SJSA1 (cell line): Measurements from ENCODE around the gene ACOT12. TPM values are rescaled to one million over a fixed set of nuclear protein-coding genes. Genes with fewer than 3 reads are reported as not detected.

Experiments
- DNase-seq, 2 experiments: peaks; one replicate each; pipeline ENCODE4 v3.0.0-alpha.2; 2015 to 2020; ENCODE audit warnings: low spot score in 2 of 2, low read depth in 1 of 2
- H3K27ac ChIP-seq: fragments of 250-450 bp; sonication (Bioruptor Pico); 2 replicates; pipeline ENCODE4 v1.5.1; 2020; ENCODE audit warnings: mild to moderate bottlenecking, moderate library complexity
- H3K27me3 ChIP-seq: fragments of 250-450 bp; sonication (Bioruptor Pico); replicated peaks from 2 replicates; pipeline ENCODE4 v1.5.1; 2020; ENCODE audit warnings: mild to moderate bottlenecking, moderate library complexity
- H3K36me3 ChIP-seq: fragments of 250-450 bp; sonication (Bioruptor Pico); 2 replicates; pipeline ENCODE4 v1.5.1; 2020; ENCODE audit warnings: mild to moderate bottlenecking
- H3K4me1 ChIP-seq: fragments of 250-450 bp; sonication (Bioruptor Pico); replicated peaks from 2 replicates; pipeline ENCODE4 v1.6.1; 2021; ENCODE audit warnings: mild to moderate bottlenecking
- H3K4me3 ChIP-seq: fragments of 250-450 bp; sonication (Bioruptor Pico); 2 replicates; pipeline ENCODE4 v1.5.1; 2020; ENCODE audit warnings: mild to moderate bottlenecking
- H3K9me3 ChIP-seq: fragments of 250-450 bp; sonication (Bioruptor Pico); replicated peaks from 2 replicates; pipeline ENCODE4 v1.5.1; 2020; ENCODE audit warnings: mild to moderate bottlenecking
- total RNA-seq: library from RNA; depleted of rRNA; stranded (reverse); fragments of >200 nt; shearing (Covaris generic); gene quantifications from 2 replicates; pipeline ENCODE4 v1.2.3, GENCODE V29; 2014

Gene ACOT12
- total RNA-seq, 1 experiment from 2014 or later: not detected

- no peaks in the 10 kb centered on the region for H3K36me3 ChIP-seq
- H3K9me3 ChIP-seq: no peaks in the 10 kb centered on the region
Observed at GRCh38 chr5:81383867-81384266, 10.1 kb downstream of the ACOT12 start.

GRCh38 chr5:81371354-81371876 lies 22.5 kb downstream of the ACOT12 start:
- Histone ChIP-seq H3K27ac (no peak overlapping the region), H3K9me3 (no peaks in the 10 kb centered on the region), H3K4me1 (no peaks in the 10 kb centered on the region), H3K4me3 (no peak overlapping the region), H3K27me3 (no peaks in the 10 kb centered on the region), H3K36me3 (no peaks in the 10 kb centered on the region)
- DNase-seq: no peak

More at GRCh38 chr5:81383867-81384266, 10.1 kb downstream of the ACOT12 start:
- H3K27ac ChIP-seq: no peak overlapping the region
- no peak for DNase-seq
- no peaks in the 10 kb centered on the region for H3K4me1 ChIP-seq
- no peak overlapping the region for H3K4me3 ChIP-seq
- H3K27me3 ChIP-seq: no peaks in the 10 kb centered on the region

GRCh38 chr5:81370912-81371311 lies 23.0 kb downstream of the ACOT12 start:
- no peak for DNase-seq
- H3K4me3 ChIP-seq: no peak overlapping the region
- H3K9me3 ChIP-seq: no peaks in the 10 kb centered on the region
- H3K27ac ChIP-seq: no peak overlapping the region
- no peaks in the 10 kb centered on the region for H3K27me3 ChIP-seq
- H3K36me3 ChIP-seq: no peaks in the 10 kb centered on the region
- no peaks in the 10 kb centered on the region for H3K4me1 ChIP-seq

GRCh38 chr5:81365541-81365940 lies 28.4 kb downstream of the ACOT12 start:
- Histone ChIP-seq H3K9me3 (no peaks in the 10 kb centered on the region), H3K36me3 (no peaks in the 10 kb centered on the region), H3K4me3 (no peak overlapping the region), H3K27me3 (0 out of 2 replicates have a peak, but pooled peaks cover 2% of the 10 kb centered on the region), H3K4me1 (no peaks in the 10 kb centered on the region), H3K27ac (no peak overlapping the region)
- DNase-seq: no peak

GRCh38 chr5:81363093-81363871 lies 30.7 kb downstream of the ACOT12 start:
- DNase-seq: no peak
- Histone ChIP-seq H3K27me3 (0 out of 2 replicates have a peak, but pooled peaks cover 2% of the 10 kb centered on the region), H3K27ac (no peak overlapping the region), H3K4me1 (no peaks in the 10 kb centered on the region), H3K36me3 (no peaks in the 10 kb centered on the region), H3K9me3 (no peaks in the 10 kb centered on the region), H3K4me3 (no peak overlapping the region)

GRCh38 chr5:81361600-81361999 lies 32.3 kb downstream of the ACOT12 start:
- no peak overlapping the region for H3K4me3 ChIP-seq
- 0 out of 2 replicates have a peak, but pooled peaks cover 2% of the 10 kb centered on the region for H3K27me3 ChIP-seq
- no peaks in the 10 kb centered on the region for H3K36me3 ChIP-seq
- no peaks in the 10 kb centered on the region for H3K4me1 ChIP-seq
- no peak overlapping the region for H3K27ac ChIP-seq
- DNase-seq: no peak
- H3K9me3 ChIP-seq: no peaks in the 10 kb centered on the region

GRCh38 chr5:81360640-81361039 lies 33.3 kb downstream of the ACOT12 start:
- Histone ChIP-seq H3K27me3 (0 out of 2 replicates have a peak, but pooled peaks cover 2% of the 10 kb centered on the region), H3K9me3 (no peaks in the 10 kb centered on the region), H3K4me3 (no peak overlapping the region), H3K36me3 (no peaks in the 10 kb centered on the region), H3K4me1 (no peaks in the 10 kb centered on the region), H3K27ac (no peak overlapping the region)
- DNase-seq: no peak

GRCh38 chr5:81359881-81360280 lies 34.1 kb downstream of the ACOT12 start:
- Histone ChIP-seq H3K27me3 (0 out of 2 replicates have a peak, but pooled peaks cover 2% of the 10 kb centered on the region), H3K4me1 (no peaks in the 10 kb centered on the region), H3K9me3 (no peaks in the 10 kb centered on the region), H3K4me3 (no peak overlapping the region), H3K27ac (no peak overlapping the region), H3K36me3 (no peaks in the 10 kb centered on the region)
- no peak for DNase-seq

GRCh38 chr5:81359108-81359507 lies 34.8 kb downstream of the ACOT12 start:
- no peak overlapping the region for H3K4me3 ChIP-seq
- H3K4me1 ChIP-seq: no peaks in the 10 kb centered on the region
- no peaks in the 10 kb centered on the region for H3K36me3 ChIP-seq
- 0 out of 2 replicates have a peak, but pooled peaks cover 2% of the 10 kb centered on the region for H3K27me3 ChIP-seq
- no peak overlapping the region for H3K27ac ChIP-seq
- no peaks in the 10 kb centered on the region for H3K9me3 ChIP-seq
- DNase-seq: no peak

GRCh38 chr5:81355291-81356251 lies 38.4 kb downstream of the ACOT12 start:
- H3K9me3 ChIP-seq: no peaks in the 10 kb centered on the region
- 0 out of 2 replicates have a peak, but pooled peaks cover 4% of the 10 kb centered on the region for H3K27me3 ChIP-seq
- DNase-seq: no peak
- H3K36me3 ChIP-seq: no peaks in the 10 kb centered on the region
- H3K4me1 ChIP-seq: no peaks in the 10 kb centered on the region
- no peak overlapping the region for H3K27ac ChIP-seq
- no peak overlapping the region for H3K4me3 ChIP-seq

GRCh38 chr5:81354093-81354492 lies 39.8 kb downstream of the ACOT12 start:
- H3K4me1 ChIP-seq: no peaks in the 10 kb centered on the region
- H3K27ac ChIP-seq: no peak overlapping the region
- no peak overlapping the region for H3K4me3 ChIP-seq
- no peaks in the 10 kb centered on the region for H3K9me3 ChIP-seq
- DNase-seq: no peak
- H3K36me3 ChIP-seq: no peaks in the 10 kb centered on the region
- 0 out of 2 replicates have a peak, but pooled peaks cover 4% of the 10 kb centered on the region for H3K27me3 ChIP-seq

GRCh38 chr5:81353189-81353588 lies 40.7 kb downstream of the ACOT12 start:
- no peaks in the 10 kb centered on the region for H3K9me3 ChIP-seq
- no peaks in the 10 kb centered on the region for H3K36me3 ChIP-seq
- no peak for DNase-seq
- 0 out of 2 replicates have a peak, but pooled peaks cover 4% of the 10 kb centered on the region for H3K27me3 ChIP-seq
- H3K4me1 ChIP-seq: no peaks in the 10 kb centered on the region
- H3K4me3 ChIP-seq: no peak overlapping the region
- H3K27ac ChIP-seq: no peak overlapping the region

GRCh38 chr5:81350507-81350906 lies 43.4 kb downstream of the ACOT12 start:
- Histone ChIP-seq H3K9me3 (no peaks in the 10 kb centered on the region), H3K27me3 (0 out of 2 replicates have a peak, but pooled peaks cover 4% of the 10 kb centered on the region), H3K4me1 (no peaks in the 10 kb centered on the region), H3K36me3 (no peaks in the 10 kb centered on the region), H3K27ac (no peak overlapping the region), H3K4me3 (no peak overlapping the region)
- DNase-seq: no peak
